GM12864 (cell line): Measurements from ENCODE around the gene MAP3K19.

Experiments used
- DNase-seq: peaks from one replicate; pipeline ENCODE4 v3.0.0-alpha.2; 2011; ENCODE audit warnings: low read depth
- H3K4me3 ChIP-seq: 2 replicates; pipeline ENCODE4 v1.5.1; 2011; ENCODE audit warnings: mild to moderate bottlenecking, low read depth, low read length, control low read depth
- TF ChIP-seq, protein P1 (sequence below): IDR thresholded peaks from 2 replicates; pipeline ENCODE4 v1.5.1; 2011; ENCODE audit warnings: low read depth, mild to moderate bottlenecking, moderate library complexity, low read length, control low read depth, inconsistent platforms; ENCODE audit errors: missing control alignments

Gene MAP3K19

DNA sequence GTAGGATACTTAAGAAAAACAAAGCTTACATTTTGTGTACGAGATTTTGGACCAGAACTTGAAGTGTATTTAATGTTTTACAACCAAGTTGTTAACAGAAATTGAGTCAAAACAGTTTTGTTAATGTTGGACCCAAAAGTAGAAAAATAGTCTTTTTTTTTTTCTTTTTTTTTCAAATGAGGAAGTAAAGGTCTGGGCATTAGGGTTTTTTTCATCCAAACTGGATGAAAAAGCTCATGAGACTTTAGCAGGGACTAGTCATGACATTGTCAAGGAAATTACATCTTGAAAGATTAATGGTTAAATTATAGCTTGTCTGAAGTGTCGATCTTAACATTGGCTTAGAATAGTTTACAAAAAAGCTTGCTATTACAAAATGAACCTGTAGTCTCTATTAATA is 96.4 kb downstream of the MAP3K19 start:
- no peak overlapping the region for H3K4me3 ChIP-seq
- DNase-seq = no peak
- TF ChIP-seq, protein P1, sequence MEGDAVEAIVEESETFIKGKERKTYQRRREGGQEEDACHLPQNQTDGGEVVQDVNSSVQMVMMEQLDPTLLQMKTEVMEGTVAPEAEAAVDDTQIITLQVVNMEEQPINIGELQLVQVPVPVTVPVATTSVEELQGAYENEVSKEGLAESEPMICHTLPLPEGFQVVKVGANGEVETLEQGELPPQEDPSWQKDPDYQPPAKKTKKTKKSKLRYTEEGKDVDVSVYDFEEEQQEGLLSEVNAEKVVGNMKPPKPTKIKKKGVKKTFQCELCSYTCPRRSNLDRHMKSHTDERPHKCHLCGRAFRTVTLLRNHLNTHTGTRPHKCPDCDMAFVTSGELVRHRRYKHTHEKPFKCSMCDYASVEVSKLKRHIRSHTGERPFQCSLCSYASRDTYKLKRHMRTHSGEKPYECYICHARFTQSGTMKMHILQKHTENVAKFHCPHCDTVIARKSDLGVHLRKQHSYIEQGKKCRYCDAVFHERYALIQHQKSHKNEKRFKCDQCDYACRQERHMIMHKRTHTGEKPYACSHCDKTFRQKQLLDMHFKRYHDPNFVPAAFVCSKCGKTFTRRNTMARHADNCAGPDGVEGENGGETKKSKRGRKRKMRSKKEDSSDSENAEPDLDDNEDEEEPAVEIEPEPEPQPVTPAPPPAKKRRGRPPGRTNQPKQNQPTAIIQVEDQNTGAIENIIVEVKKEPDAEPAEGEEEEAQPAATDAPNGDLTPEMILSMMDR = no peak

DNA sequence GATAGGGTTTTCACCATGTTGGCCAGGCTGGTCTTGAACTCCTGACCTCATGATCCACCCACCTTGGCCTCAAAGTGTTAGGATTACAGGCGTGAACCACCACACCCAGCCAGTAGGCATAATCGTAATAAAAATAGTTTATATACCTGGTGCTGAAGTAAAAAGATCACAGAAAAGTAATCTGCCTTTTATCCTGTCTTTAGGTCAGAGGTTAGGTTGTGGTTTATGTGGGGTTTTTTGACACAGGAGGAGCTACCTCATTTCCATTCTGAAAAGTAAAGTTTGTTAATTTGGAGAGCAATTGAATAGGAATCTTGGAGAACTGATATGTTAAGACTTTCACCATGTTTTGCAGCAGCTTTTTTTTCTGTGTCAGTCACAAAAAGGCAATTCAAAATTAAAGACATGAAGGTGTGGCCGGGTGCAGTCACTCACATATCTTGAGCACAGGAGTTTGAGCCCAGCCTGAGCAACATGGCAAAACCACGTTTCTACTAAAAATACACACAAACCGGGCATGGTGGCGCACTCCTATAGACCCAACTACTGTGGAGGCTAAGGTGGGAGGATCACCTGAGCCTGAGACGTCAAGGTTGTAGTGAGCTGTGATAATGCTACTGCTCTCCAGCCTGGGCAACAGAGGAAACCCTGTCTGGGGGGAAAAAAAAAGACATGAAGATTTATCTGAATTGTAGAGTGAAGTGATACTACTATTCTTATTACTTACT is 97.1 kb downstream of the MAP3K19 start:
- H3K4me3 ChIP-seq = no peak overlapping the region
- DNase-seq = no peak
- TF ChIP-seq, protein P1 = no peak

DNA sequence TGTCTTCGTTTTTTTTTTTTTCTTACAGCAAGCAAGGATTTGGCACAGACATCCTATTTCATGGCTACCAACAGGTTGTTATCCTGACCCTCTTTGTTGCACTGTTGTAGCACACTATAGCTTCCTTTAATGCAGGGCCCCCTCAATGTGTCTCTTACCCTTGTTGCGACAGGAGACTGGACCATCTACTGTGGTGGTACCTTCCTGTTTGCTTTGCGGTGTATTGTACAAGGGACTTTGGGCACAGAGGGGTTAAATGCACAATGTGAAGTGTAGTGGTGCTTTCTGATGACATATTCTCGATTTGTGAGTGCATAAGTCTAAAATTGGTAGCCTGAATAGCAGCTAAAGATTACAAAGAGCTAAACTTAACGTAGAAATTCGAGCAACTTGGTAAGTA is 101.2 kb downstream of the MAP3K19 start:
- no peak overlapping the region for H3K4me3 ChIP-seq
- TF ChIP-seq, protein P1 = no peak
- no peak for DNase-seq

DNA sequence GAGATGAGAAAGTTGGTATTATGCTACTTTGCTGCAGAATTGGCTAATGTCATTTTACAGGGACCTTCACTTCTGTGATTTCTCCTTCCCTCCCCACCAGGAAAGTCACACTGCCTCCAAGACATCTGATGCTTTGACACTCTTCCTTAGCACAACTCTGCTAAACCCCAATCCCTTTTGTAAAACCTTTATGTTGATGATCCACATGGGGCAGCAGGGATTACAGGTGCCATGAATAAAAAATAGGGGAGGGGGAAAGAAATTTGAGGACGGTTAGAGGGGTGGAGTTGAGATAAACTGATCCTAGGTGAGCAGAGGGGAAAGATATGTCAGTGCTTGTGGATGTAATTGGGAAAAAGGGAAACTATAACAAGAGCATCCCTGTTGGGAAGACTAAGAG is 102.3 kb downstream of the MAP3K19 start:
- TF ChIP-seq, protein P1 = no peak
- no peak overlapping the region for H3K4me3 ChIP-seq
- no peak for DNase-seq

DNA sequence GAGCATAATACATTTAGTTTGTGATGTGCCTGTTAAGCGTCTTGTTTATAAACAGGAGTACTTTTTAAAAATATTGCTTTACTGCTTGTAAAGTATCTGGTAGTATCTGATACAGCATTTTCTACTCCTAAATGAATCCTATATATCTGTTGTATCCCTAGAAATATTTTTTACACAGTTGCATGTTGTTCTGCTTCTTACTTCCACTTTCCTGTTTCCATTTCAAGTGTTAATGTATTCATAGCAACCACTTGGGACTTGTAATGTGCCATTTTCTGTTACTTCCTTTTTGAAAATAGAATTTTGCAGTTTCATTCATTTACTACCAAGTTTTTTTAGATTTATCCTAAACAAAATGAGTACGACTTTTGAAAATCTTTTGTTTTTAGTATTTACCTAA is 103.7 kb downstream of the MAP3K19 start:
- DNase-seq = no peak
- TF ChIP-seq, protein P1 = no peak
- H3K4me3 ChIP-seq = no peak overlapping the region

DNA sequence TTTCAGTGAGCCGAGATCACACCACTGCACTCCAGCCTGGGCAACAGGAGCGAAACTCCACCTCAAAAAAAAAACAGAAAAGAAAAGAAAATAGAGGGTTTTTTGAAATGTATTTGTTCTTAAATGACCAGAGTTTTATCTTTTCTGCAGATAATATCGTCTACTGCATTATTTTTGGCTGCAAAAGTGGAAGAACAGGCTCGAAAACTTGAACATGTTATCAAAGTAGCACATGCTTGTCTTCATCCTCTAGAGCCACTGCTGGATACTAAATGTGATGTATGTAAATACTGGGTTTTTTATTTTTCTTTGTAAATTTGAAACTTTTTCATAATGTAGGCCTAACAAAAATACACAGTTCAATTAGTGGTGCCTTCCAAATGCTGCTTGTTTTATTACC is 110.6 kb downstream of the MAP3K19 start:
- H3K4me3 ChIP-seq = no peak overlapping the region
- TF ChIP-seq, protein P1 = no peak
- DNase-seq = no peak

DNA sequence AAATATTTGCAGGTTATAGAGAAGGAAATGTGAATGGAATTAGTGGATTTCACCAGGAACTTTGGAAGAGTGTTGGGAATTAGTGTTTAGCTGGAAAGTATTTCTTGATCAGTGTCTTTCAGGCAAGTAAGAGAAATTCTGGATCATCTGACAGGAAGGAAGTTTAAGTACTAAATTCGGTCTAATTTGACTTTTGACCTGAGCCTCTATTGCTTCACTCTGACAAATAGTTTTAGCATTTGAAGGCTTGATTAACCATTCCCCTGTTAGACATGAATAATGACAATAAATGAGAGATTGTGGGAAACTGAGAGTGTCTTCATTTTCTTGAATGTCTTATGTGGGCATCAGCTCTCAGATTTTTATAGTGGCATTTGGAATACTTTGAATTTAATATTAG is 112.6 kb downstream of the MAP3K19 start:
- DNase-seq = no peak
- TF ChIP-seq, protein P1 = no peak
- no peak overlapping the region for H3K4me3 ChIP-seq
